ENCODE measurements around the gene MATN4. TPM values are rescaled to one million over a fixed set of nuclear protein-coding genes. Genes with fewer than 3 reads are reported as not detected.

The MATN4 gene
- total and polyA plus RNA-seq, 2 of the 4 experiments (the other 2 are of a cell fraction) = 0.12 TPM; not detected in 1

DNA sequence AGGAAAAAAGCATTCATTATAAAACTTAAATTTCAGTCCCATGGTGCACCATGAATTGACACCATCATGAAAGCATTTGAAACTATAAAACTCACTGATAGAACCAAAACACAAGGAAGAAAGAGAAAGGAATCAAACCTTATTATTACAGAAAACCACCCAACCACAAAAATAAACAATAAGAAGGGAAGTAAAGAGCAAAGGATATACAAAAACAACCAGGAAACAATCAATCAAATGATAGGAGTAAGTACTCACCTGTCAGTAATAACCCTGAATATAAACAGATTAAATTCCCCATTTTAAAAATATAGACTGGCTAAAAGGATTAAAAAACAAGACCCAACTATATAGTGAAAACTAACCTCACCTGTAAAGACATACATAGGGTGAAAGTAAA lies 59.5 kb downstream of the MATN4 start:
- POLR2A ChIA-PET (ENCODE audit: unreplicated experiment) = no interaction called here
- Histone ChIP-seq H3K14ac (replicated peaks; ENCODE audit: low read depth, low read length) (no peak overlapping the region), H2AFZ (replicated peaks; ENCODE audit: low read length, poor library complexity) (no peak overlapping the region), H3K36me3 (ENCODE audit: control insufficient read depth, insufficient read depth, low read length) (no peaks in the 10 kb centered on the region), H3K4me3 (ENCODE audit: insufficient read depth, low read depth, low read length) (no peak overlapping the region), H4K5ac (ENCODE audit: low read depth, low read length) (no peak overlapping the region), H2BK5ac (ENCODE audit: low read depth, low read length, poor library complexity, severe bottlenecking) (no peak overlapping the region), H3K4me1 (ENCODE audit: control insufficient read depth, insufficient read depth, low read length) (no peaks in the 10 kb centered on the region), H3K27ac (ENCODE audit: insufficient read depth, low read length) (no peak overlapping the region), H3K4me2 (ENCODE audit: low read depth, low read length) (no peak overlapping the region), H3K9me3 (ENCODE audit: control insufficient read depth, insufficient read depth, low read length) (no peaks in the 10 kb centered on the region), H3K18ac (ENCODE audit: low read depth, low read length) (no peak overlapping the region), H2AK5ac (ENCODE audit: low read depth, low read length) (no peak overlapping the region), H4K20me1 (ENCODE audit: insufficient read depth, low read length) (no peaks in the 10 kb centered on the region), H4K91ac (ENCODE audit: insufficient read depth, low read depth, low read length) (no peak overlapping the region), H3K9me1 (ENCODE audit: insufficient read depth, low read length) (no peaks in the 10 kb centered on the region), H2BK120ac (ENCODE audit: low read depth, low read length) (no peak overlapping the region), H3K4ac (ENCODE audit: low read depth, low read length) (no peak overlapping the region), H2BK20ac (ENCODE audit: low read depth, low read length) (no peak overlapping the region), H3K56ac (ENCODE audit: extremely low read depth, insufficient read depth, low read length) (no peak overlapping the region), H4K8ac (ENCODE audit: low read depth in 2 of 2, low read length in 2 of 2) (no peak overlapping the region), H3K9ac (ENCODE audit: low read depth, low read length) (no peak overlapping the region), H3K23ac (ENCODE audit: low read depth, low read length) (no peak overlapping the region), H2AK9ac (replicated peaks; ENCODE audit: low read depth, low read length, poor library complexity) (no peak overlapping the region), H2BK15ac (ENCODE audit: low read depth, low read length) (no peak overlapping the region), H3K27me3 (ENCODE audit: control insufficient read depth, insufficient read depth, low read length) (peaks cover 17% of the 10 kb centered on the region), H3K79me1 (ENCODE audit: low read depth in 1 of 2, low read length in 2 of 2) (no peaks in the 10 kb centered on the region)
- in situ Hi-C loops (cut with MboI; ENCODE audit: low sequenced_read_pairs) = no loop called here
- CTCF ChIA-PET = no interaction called here
- no TSS peak for BruUV-seq (replicated peaks)
- TF ChIP-seq SMC3 (IDR thresholded peaks at IDR 0.05; ENCODE audit: low read depth, low read length) (no peak), RCOR1 (IDR thresholded peaks at IDR 0.05; ENCODE audit: insufficient replicate concordance, low read length) (no peak), POLR2A (IDR thresholded peaks at IDR 0.05; ENCODE audit: low read depth, low read length) (no peak), RFX5 (IDR thresholded peaks at IDR 0.05; ENCODE audit: low read depth, low read length) (no peak), RAD21 (IDR thresholded peaks at IDR 0.05; ENCODE audit: low read length) (no peak)
- intact Hi-C loops (cut with micrococcal nuclease) = no loop called here
- dilution Hi-C loops (cut with HindIII; ENCODE audit: low sequenced_read_pairs, unreplicated experiment) = no loop called here
- DNase-seq = no peak
- ATAC-seq (ENCODE audit: low read depth) = no peak

Measured in IMR-90 (cell line).